Amniotic epithelial cell (primary cell): ENCODE data around the gene AKAP13.

Experiments
- DNase-seq: peaks from one replicate; pipeline ENCODE4 v3.0.0-alpha.2; 2010; ENCODE audit warnings: low read depth

Gene AKAP13

GRCh38 chr15:85741021-85741421, 360.6 kb downstream of the AKAP13 start:
- DNase-seq, result no peak

- DNase-seq, result no peak
These were observed 361.3 kb downstream of the AKAP13 start for GRCh38 chr15:85741662-85742061.

GRCh38 chr15:85742186-85742821, 361.9 kb downstream of the AKAP13 start:
- DNase-seq, result peak; percentile 91

- no peak for DNase-seq
These were observed 363.1 kb downstream of the AKAP13 start for GRCh38 chr15:85743392-85744055.

GRCh38 chr15:85744579-85744978, 364.2 kb downstream of the AKAP13 start:
- no peak for DNase-seq

GRCh38 chr15:85745023-85745422, 364.6 kb downstream of the AKAP13 start:
- no peak for DNase-seq

GRCh38 chr15:85745525-85746150, 365.2 kb downstream of the AKAP13 start:
- no peak for DNase-seq

GRCh38 chr15:85746641-85747040, 366.2 kb downstream of the AKAP13 start:
- DNase-seq, result no peak

- DNase-seq, result no peak
These were observed 367.8 kb downstream of the AKAP13 start for GRCh38 chr15:85748176-85748575.

GRCh38 chr15:85748729-85749128, 368.3 kb downstream of the AKAP13 start:
- no peak for DNase-seq

- no peak for DNase-seq
These were observed 369.1 kb downstream of the AKAP13 start for GRCh38 chr15:85749261-85750151.

GRCh38 chr15:85750319-85751290, 370.2 kb downstream of the AKAP13 start:
- DNase-seq, result peak; percentile 26

- DNase-seq, result no peak
These were observed 371.1 kb downstream of the AKAP13 start for GRCh38 chr15:85751291-85752123.

- DNase-seq, result no peak
These were observed 371.7 kb downstream of the AKAP13 start for GRCh38 chr15:85752124-85752475.

GRCh38 chr15:85752491-85752961, 372.1 kb downstream of the AKAP13 start:
- no peak for DNase-seq

GRCh38 chr15:85753261-85753660, 372.9 kb downstream of the AKAP13 start:
- no peak for DNase-seq

GRCh38 chr15:85753791-85754452, 373.5 kb downstream of the AKAP13 start:
- DNase-seq, result no peak

- no peak for DNase-seq
These were observed 374.6 kb downstream of the AKAP13 start for GRCh38 chr15:85754989-85755388.

GRCh38 chr15:85755471-85755870, 375.1 kb downstream of the AKAP13 start:
- DNase-seq, result no peak

- no peak for DNase-seq
These were observed 375.5 kb downstream of the AKAP13 start for GRCh38 chr15:85755942-85756341.
